HG03565 (cell line): ENCODE data around the gene FOXO3.

Source experiments
- ATAC-seq: cut with Tn5 transposase; IDR thresholded peaks from one replicate; pipeline ENCODE4 v1.9.1; 2021; ENCODE audit warnings: mild to moderate bottlenecking, moderate library complexity; ENCODE audit not compliant: unreplicated experiment

Gene FOXO3

DNA sequence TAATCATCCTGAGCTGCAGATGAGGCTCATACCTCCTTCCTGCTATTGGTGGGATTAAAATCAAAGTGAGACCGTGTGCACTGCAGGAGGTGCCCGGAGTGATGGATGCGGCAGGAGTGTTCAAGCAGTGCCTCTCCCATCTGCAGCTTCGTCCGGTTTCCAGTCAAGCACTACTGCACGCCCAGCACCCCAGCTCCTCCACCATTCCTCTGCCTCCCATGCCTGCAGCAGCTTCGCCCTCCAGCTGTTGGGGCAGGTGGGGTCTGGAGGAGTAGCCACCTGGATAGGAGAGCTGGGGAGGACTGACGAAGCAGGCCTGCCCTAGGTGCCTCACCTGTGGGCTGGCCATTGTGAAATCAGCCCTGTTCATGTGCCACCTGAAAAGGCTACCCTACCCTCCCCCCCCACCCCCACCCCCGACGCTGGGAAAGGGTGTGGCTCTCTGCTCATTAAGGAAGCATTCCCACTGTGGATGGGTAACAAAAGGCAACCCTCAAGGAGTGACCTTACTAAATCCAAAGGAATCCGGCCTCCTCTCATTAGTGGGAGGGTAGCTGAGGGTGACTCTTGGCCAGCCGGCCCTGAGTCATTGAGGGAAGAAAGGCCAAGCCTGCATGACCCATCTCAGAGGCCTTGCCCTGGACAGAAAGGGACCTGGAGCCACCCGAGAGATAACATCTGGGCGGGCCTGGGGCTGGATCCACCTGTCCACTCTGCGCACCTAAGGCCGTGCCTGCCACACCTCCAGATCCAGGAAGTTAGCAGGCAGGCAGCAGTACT, 171.6 kb downstream of the FOXO3 start:
- ATAC-seq, result no peak

DNA sequence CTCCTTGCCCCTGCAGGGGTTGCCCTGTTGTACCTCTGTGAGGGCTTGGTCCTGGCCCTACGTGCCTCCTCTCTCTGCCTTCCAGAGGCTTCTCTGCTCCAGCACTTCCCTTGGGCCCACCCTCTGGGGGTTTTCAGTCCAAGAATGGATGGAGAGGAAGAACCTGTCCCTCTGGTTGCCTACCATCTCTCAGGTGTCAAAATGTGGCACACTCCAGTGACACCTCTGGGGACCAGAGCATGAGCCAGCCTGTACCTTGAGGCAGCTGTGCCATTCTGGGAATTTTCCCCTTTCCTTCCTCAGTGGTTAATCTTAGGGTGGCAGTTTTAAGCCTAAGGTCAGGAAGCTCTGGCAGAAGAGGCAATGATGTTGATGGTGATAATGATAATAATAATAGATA, 172.3 kb downstream of the FOXO3 start:
- ATAC-seq, result no peak

DNA sequence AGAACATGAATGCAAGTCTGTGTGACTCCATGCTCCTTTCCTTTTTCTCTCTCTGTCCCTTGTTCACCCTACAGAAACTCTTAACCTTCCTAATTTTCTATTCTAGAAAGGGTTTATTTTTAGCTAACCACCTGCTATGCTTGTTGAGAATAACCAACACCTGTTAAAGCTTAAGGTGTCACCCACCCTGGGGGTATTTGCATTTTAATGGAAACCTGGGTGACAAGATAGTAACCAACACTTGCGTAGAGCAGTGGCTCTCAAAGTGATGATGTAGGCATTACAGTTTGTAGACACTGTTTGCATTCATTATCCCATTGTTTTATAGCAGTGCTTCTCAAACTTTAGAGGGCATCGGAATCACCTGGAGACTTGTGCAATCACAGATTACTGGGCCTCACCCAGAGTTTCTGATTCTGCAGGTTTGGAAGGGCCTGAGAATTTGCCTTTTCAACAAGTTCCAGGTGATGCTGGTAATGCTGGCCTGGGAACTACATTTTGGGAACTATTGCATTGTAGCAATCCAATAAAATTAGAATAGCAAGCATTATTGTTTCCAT, 173.1 kb downstream of the FOXO3 start:
- ATAC-seq, result no peak
